Esophagus squamous epithelium (tissue), 5 donors: ENCODE results near the gene KHSRP. TPM values are rescaled to one million over a fixed set of nuclear protein-coding genes. Genes with fewer than 3 reads are reported as not detected.
"Not testable (repeated sequence)": the region's sequence is repeated elsewhere in the genome, so short reads cannot be mapped to it uniquely, and the experiment has no call there.

ENCODE experiments used
- DNase-seq: peaks from one replicate; lab custom pipeline; 2025; lab: John Stamatoyannopoulos, UW
- H3K27ac ChIP-seq, 4 donors: fragments of 200-600 bp; sonication (generic); one replicate each; pipeline ENCODE4 v1.5.1; 2016 to 2019; ENCODE audit warnings: mild to moderate bottlenecking in 1 of 4
- H3K27me3 ChIP-seq, 4 donors: fragments of 200-600 bp; sonication (generic); 1 replicate in 3 of 4; 2 replicates in 1 of 4; pipeline versions ENCODE4 v1.5.1 to v1.6.0; 2017 to 2021; ENCODE audit warnings: antibody characterized with exemption in 1 of 4
- H3K36me3 ChIP-seq, 3 donors: fragments of 200-600 bp; sonication (generic); one replicate each; pipeline ENCODE4 v1.5.1; 2016 to 2019
- H3K4me1 ChIP-seq, 3 donors: fragments of 200-600 bp; sonication (generic); one replicate each; pipeline ENCODE4 v1.5.1; 2017 to 2019
- H3K4me3 ChIP-seq, 4 donors: fragments of 200-600 bp; sonication (generic); 1 replicate in 3 of 4; 2 replicates in 1 of 4; pipeline ENCODE4 v1.5.1; 2016 to 2019; ENCODE audit warnings: mild to moderate bottlenecking in 2 of 4, moderate library complexity in 1 of 4
- H3K9me3 ChIP-seq, 3 donors: fragments of 200-600 bp; sonication (generic); one replicate each; pipeline ENCODE4 v1.5.1; 2016 to 2019
- POLR2A ChIP-seq, 4 donors: fragments of 450-650 bp; IDR thresholded peaks; one replicate each; pipeline ENCODE4 v1.6.1; 2017; ENCODE audit warnings: antibody characterized with exemption in 4 of 4, mild to moderate bottlenecking in 4 of 4, moderate library complexity in 3 of 4
- WGBS, 2 donors: methylation state at CpG; one replicate each; pipeline ENCODE4 v1.1.5; 2018; 5-methylcytosine and 5-hydroxymethylcytosine counted together
- intact Hi-C: fragments of 100-400 bp; cut with DNase I; formaldehyde crosslinking; loops from one replicate; pipeline ENCODE4 v1.15.0; 2022
- total RNA-seq, 4 donors: library from RNA; depleted of rRNA; stranded (reverse); fragments of >200 nt; gene quantifications; one replicate each; pipeline ENCODE4 v1.1.0, GENCODE V29; 2016
- TF ChIP-seq, protein P1 (sequence below), 6 experiments: fragments of 450-650 bp in 4 of 6; fragments of 200-600 bp in 2 of 6; sonication (generic) in 2 of 6; IDR thresholded peaks; one replicate each; pipeline ENCODE4 v1.5.1; 2016 to 2019; ENCODE audit warnings: antibody characterized with exemption in 6 of 6, mild to moderate bottlenecking in 4 of 6, moderate library complexity in 4 of 6
- donor health status: DM: yes; HTN: yes; CAD: no.

Gene KHSRP
- total RNA-seq, 4 donors from 2014 or later: 111 to 158 (median 125) TPM

DNA sequence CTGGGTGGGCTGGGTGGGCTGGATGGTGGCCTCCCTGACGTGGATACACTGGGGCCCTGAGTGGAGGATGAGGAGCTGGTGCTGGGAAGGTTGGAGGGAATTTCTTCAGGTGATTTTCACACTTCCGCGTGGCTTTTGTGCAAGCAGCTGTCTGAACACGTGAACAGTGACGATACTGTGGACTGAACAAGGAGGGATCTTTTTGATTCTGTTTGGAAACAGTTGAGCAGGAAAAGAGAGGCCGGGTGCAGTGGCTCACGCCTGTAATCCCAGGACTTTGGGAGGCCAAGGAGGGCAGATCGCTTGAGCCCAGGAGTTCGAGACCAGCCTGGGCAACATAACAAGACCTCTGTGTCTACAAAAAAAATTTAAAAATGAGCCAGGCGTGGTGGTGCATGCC lies 22.6 kb downstream of the KHSRP start:
- Histone ChIP-seq H3K4me3 (no peak overlapping the region), H3K27ac (no peak overlapping the region), H3K27me3 (no peaks in the 10 kb centered on the region), H3K4me1 (no peaks in the 10 kb centered on the region), H3K9me3 (no peaks in the 10 kb centered on the region), H3K36me3 (no peaks in the 10 kb centered on the region)
- TF ChIP-seq, protein P1, sequence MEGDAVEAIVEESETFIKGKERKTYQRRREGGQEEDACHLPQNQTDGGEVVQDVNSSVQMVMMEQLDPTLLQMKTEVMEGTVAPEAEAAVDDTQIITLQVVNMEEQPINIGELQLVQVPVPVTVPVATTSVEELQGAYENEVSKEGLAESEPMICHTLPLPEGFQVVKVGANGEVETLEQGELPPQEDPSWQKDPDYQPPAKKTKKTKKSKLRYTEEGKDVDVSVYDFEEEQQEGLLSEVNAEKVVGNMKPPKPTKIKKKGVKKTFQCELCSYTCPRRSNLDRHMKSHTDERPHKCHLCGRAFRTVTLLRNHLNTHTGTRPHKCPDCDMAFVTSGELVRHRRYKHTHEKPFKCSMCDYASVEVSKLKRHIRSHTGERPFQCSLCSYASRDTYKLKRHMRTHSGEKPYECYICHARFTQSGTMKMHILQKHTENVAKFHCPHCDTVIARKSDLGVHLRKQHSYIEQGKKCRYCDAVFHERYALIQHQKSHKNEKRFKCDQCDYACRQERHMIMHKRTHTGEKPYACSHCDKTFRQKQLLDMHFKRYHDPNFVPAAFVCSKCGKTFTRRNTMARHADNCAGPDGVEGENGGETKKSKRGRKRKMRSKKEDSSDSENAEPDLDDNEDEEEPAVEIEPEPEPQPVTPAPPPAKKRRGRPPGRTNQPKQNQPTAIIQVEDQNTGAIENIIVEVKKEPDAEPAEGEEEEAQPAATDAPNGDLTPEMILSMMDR (IDR thresholded peaks at IDR 0.05): no peak
- no peak for TF ChIP-seq POLR2A (IDR thresholded peaks at IDR 0.05)
- intact Hi-C loops: no loop called here
- DNase-seq: no peak
- 80 to 82% methylated on average over 9 to 10 of the region's 10 CpGs for WGBS, 2 donors

DNA sequence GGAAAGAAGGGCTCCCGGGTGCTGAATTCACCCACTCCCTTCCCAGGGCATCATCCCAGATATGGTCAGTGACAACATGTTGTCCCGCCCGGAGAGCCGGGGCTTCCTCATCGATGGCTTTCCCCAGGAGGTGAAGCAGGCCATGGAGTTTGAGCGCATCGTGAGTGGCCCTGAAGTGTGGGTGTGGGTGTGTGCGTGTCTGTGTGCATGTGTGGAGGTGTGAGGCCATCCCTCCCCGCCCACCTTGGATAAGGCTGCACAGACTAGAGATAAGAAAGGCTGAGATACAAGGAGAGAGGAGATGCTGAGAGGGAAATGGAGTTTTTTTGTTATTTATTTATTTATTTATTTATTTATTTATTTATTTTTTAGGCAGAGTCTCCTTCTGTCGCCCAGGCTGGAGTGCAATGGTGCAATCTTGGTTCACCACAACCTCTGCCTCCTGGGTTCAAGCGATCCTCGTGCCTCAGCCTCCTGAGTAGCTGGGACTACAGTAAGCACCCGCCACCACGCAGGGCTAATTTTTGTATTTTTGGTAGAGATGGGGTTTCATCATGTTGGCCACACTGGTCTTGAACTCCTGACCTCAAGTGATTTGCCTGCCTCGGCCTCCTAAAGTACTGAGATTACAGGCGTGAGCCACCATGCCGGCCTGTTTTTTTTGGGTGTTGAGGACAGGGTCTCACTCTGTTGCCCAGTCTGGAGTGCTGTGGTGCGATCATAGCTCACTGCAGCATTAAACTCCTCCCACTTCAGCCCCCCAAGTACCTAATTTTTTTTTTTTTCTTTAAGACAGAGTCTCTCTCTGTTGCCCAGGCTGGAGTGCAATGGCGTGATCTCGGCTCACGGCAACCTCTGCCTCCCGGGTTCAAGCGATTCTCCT lies 24.3 kb downstream of the KHSRP start:
- intact Hi-C loops, H3K9me3 ChIP-seq: not testable (repeated sequence)
- WGBS, 2 donors: 78 to 84% methylated on average over 23 of the region's 23 CpGs

DNA sequence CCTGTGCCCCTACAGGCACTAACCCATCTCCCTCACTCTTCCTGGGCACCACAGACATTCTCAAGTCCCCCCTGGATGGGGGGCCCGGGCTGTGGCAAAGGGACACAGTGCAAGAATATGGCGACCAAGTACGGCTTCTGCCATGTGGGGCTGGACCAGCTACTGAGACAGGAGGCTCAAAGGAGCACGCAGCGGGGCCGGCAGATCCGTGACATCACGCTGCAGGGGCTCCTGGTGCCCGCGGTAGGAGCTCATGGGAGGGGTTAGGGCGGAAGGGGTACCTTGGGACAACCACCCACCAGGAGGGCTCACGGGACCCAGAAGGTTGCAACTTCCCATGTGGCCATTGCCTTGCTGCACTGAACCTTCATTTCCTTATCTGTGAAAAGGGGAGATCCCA lies 28.3 kb downstream of the KHSRP start:
- Histone ChIP-seq H3K9me3 (no peaks in the 10 kb centered on the region), H3K27ac (no peak overlapping the region), H3K4me1 (peaks cover 6 to 22% (median 10%) of the 10 kb centered on the region in 3 donors), H3K36me3 (peaks cover 0 to 3% (median 0%) of the 10 kb centered on the region in 3 donors), H3K4me3 (no peak overlapping the region), H3K27me3 (no peaks in the 10 kb centered on the region)
- 86 to 96% methylated on average over 8 to 12 of the region's 12 CpGs for WGBS, 2 donors
- intact Hi-C loops: no loop called here
- TF ChIP-seq, protein P1 (IDR thresholded peaks at IDR 0.05): no peak
- TF ChIP-seq POLR2A (IDR thresholded peaks at IDR 0.05): no peak
- no peak for DNase-seq

More for the DNA sequence above, 24.3 kb downstream of the KHSRP start:
- H3K27me3 ChIP-seq, H3K36me3 ChIP-seq, DNase-seq, H3K4me3 ChIP-seq, H3K27ac ChIP-seq, H3K4me1 ChIP-seq: not testable (repeated sequence)

DNA sequence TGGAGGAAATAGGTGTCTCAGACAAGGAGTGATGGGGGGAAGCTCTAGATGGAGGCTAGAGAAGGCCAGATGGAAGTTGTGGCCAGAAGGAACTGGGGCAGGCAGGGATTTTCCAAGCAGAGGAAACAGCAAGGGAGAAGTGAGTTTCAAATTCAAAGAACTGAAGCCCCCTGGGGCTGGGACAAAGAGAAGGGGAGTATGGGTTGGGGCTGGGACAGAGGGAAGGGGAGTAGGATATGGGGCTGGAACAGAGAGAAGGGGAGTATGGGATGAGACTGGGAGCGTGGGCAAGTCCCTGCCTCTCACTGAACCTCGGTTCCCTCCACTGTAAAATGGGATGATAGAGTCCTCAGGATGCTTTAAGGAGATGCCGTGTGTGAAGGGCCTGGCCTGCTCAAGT lies 29.8 kb downstream of the KHSRP start:
- TF ChIP-seq POLR2A (IDR thresholded peaks at IDR 0.05): no peak
- TF ChIP-seq, protein P1 (IDR thresholded peaks at IDR 0.05): no peak
- Histone ChIP-seq H3K36me3 (peaks cover 0 to 18% (median 0%) of the 10 kb centered on the region in 3 donors), H3K4me3 (no peak overlapping the region), H3K9me3 (no peaks in the 10 kb centered on the region), H3K27me3 (no peaks in the 10 kb centered on the region), H3K4me1 (peaks cover 6 to 22% (median 10%) of the 10 kb centered on the region in 3 donors), H3K27ac (no peak overlapping the region)
- 81 to 84% methylated on average over 3 of the region's 3 CpGs for WGBS, 2 donors
- intact Hi-C loops: no loop called here
- no peak for DNase-seq

DNA sequence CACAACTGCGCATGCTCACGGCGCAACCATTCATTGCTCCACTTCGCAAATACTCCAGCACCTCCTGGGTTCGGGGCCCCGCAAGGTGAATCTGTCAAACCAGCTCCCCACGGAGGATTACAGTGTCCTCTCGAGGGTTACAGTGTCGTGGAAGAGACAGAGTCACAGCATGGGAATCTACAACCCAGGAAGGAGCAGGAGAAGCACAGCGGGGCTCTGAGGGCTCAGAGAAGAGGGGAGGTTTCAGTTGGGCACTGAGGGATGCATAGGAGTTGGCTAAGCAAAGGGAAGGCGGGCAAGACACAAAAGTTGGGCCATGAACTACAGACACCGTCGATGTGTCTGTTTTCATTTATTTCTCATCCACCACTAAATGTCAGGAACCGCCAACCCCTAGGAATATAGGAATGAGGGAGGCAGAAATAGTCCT lies 30.6 kb downstream of the KHSRP start:
- peaks cover 6 to 22% (median 10%) of the 10 kb centered on the region in 3 donors for H3K4me1 ChIP-seq
- WGBS, 2 donors: 46 to 69% methylated on average over 6 to 7 of the region's 14 CpGs
- H3K27me3 ChIP-seq: no peaks in the 10 kb centered on the region
- intact Hi-C loops: no loop called here
- TF ChIP-seq POLR2A (IDR thresholded peaks at IDR 0.05): no peak
- TF ChIP-seq, protein P1 (IDR thresholded peaks at IDR 0.05): no peak
- peak overlapping the region; percentile 66 to 93 (median 82) for H3K4me3 ChIP-seq
- DNase-seq: no peak
- H3K36me3 ChIP-seq: peaks cover 0 to 26% (median 8%) of the 10 kb centered on the region in 3 donors
- peak overlapping the region; percentile 87 to 97 (median 94) for H3K27ac ChIP-seq
- no peaks in the 10 kb centered on the region for H3K9me3 ChIP-seq
